ENCODE measurements around the gene IQCK.

Gene IQCK

DNA sequence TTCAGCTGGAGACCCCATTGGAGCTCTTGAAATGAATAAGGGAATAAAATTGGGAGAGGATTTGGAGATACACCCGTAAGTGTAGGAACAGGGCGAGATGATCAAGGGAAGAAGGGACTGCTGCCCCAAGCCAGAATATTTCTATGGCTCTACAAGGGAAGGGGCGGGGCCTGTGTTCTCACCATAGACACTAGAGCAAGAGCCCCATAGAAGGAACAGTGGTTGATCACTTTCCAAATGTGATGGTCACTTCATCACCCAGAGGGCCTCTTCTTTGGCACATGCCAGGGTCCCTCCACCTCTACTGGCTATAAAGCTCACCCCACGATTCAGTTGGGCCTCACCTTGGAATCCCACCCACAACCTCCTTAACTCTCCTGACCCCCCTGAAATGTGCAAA, 141.5 kb downstream of the IQCK start:
- DNase-seq (ENCODE audit: low read depth in 2 of 2) = no peak

GRCh38 chr16:19860166-19861041, 142.3 kb downstream of the IQCK start:
- no peak for DNase-seq (ENCODE audit: low read depth in 2 of 2)

- DNase-seq (ENCODE audit: low read depth in 2 of 2) = no peak
Observed at GRCh38 chr16:19861133-19861532, 143.1 kb downstream of the IQCK start.

DNA sequence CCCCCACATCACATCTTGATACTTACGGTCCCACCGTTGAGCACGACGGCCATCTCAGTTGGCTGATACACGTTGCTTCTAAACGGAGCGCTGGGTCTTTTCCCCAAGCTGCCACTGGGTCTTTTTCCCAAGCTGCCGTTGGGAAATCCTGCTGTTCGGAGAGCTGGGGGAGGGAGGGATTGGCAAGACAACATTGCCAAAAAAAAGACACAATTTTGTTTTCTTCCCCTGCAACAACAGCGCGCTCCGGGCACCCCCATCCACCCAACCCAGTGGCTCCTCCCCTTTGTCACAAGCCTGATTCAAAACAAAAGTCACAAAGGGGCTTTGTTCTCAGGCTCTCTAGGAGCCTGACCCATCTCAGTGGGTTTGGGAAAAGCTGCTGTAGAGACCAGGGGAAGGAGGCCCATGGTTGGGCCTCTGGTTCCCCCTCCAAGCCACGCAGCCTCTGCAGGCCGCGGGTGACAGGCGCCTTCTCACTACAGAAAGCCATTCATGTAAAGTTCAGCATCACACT, 143.8 kb downstream of the IQCK start:
- DNase-seq (ENCODE audit: low read depth in 2 of 2) = no peak

DNA sequence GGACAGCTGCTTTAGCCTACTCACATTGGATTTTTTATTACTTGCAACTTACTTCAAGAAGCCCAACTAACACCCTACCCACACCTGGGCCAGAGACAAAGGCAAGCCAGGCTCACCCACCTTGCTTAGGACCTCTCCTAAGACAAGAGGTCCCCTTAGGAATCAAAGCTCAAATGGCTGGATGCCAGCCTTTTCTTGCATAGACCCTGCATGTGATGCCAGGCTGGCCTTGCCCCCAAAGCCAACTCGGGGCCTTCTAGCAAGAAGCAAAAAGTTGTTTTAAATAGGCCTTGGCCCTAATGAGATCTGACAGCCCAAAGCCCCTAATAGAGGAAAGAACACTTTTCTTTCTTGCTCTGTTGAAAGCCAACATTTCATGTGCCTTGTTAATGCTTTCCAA, 145.9 kb downstream of the IQCK start:
- DNase-seq (ENCODE audit: low read depth in 2 of 2) = no peak

DNA sequence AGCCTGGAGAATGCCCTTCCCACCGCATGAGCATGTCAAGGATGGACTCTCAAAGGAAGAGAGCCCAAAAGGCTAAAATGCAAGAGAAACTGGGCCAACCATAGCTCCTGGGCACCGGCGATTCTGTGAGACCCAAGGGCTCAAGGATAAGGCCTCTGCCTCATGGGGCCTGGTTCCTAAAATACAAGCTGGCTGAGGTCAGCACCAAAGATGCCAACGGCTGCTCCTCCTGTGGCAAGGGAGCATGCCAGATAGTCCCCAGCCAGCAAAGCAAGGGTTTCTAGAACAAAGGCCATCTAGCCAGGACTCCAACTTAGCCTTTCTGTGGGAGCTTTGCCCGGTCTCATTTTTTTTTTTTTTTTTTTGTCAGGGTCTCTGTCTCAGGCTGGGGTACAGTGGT, 146.5 kb downstream of the IQCK start:
- DNase-seq (ENCODE audit: low read depth in 2 of 2) = no peak

GRCh38 chr16:19868421-19868820, 150.3 kb downstream of the IQCK start:
- no peak for DNase-seq (ENCODE audit: low read depth in 2 of 2)

DNA sequence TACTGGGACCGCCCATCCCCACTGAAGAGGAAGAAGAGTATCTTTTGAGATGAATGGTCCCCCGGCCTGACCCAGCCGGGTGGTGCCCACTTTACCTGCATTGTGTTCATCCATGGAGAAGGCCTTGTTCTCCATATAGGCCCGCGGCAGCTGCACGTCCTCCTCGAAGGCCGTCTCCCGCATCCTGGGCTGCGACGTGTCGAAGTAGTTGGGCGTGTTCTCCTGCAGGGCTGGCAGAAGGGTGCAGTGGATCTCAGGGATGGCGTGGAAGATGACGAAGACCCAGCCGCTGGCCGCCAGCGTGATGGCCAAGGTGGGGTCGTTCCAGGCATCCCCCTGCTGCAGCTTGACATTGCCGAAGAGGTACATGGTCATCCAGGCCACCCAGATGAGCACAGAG, 153.7 kb downstream of the IQCK start:
- no peak for DNase-seq (ENCODE audit: low read depth in 2 of 2)

- no peak for DNase-seq (ENCODE audit: low read depth in 2 of 2)
Observed at GRCh38 chr16:19872179-19872863, 154.2 kb downstream of the IQCK start.

- no peak for DNase-seq (ENCODE audit: low read depth in 2 of 2)
Observed at GRCh38 chr16:19872935-19873334, 154.9 kb downstream of the IQCK start.

DNA sequence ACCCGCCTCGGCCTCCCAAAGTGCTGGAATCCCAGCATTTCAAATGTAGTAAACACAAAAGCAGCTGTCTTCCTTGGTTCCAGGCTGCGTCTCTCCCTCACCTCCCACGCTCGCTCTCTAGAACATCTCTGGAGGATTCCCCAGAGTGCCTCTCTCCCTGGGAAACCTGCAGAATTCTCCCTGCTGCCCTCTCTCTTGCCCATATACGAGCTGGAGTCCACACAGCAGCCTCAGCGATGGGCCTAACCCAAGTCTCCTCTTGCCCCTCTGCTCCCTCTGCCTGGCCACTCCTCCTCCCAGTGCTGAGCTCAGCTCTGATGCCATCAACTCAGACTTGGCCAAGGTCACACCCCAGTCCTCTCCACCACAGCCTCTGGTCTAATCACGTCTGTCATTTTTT, 156.0 kb downstream of the IQCK start:
- DNase-seq (ENCODE audit: low read depth in 2 of 2) = no peak

DNA sequence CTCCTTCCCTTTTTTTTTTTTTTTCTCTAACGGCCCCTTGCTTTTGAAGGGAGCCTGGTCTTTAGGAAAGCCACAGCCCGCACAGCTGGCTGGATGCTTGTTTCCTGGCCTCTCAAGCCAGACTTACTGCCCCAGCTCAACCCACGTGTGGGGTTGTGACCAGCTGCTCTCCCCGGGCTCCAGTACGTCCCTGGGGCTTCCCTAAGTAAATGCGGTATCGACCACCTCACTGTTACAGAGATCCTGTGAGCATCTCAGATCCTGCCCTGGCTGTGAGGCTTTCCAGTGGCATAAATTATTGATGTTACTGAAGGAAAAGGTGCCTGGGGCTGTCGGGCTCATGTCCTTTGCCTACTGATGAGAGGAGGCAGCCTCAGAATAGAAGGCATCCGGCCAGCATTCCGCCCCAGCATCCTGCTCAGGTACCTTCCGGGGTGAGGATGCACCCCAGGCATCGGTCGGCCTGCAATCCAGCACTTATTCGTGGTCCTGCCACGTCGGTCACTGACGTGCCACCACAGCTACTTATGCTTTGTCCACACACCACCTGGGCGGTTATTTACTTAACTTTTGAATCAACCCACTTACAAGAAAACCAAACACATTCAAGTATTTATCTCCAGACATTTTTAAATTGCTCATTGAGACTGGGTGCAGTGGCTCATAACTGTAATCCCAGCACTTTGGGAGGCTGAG, 156.9 kb downstream of the IQCK start:
- DNase-seq (ENCODE audit: low read depth in 2 of 2) = no peak

GRCh38 chr16:19875900-19876299, 157.8 kb downstream of the IQCK start:
- DNase-seq (ENCODE audit: low read depth in 2 of 2) = no peak

DNA sequence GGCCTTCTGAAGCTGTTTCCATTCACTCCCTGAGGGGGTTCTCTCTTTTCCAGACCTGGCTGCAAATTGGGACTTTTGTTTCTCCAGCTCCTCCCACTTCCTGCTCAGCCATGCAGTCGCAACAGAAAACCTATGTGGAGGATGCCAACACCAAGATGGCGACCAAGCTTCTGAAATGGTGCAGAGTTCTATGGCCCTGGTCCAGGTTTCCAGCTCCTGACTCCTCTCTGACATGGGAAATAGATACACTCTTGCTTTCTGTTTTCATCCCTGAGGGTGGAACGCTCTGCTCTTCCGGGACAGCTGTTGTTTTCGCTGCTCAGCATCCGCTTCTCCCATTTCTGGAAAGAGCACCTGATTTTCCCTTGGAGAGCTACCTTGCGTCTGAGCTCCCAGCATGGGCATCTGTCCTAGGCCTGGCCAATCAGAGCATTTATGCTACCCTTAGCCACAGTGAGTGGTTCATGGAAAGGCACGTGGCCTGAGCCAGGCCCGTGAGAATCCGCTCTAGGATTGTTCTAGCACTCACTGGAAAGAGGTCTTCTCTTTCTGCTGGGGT, 158.5 kb downstream of the IQCK start:
- DNase-seq (ENCODE audit: low read depth in 2 of 2) = no peak

- DNase-seq (ENCODE audit: low read depth in 2 of 2) = no peak
Observed at GRCh38 chr16:19878757-19879156, 160.7 kb downstream of the IQCK start.

- no peak for DNase-seq (ENCODE audit: low read depth in 2 of 2)
Observed at GRCh38 chr16:19879241-19879792, 161.2 kb downstream of the IQCK start.

GRCh38 chr16:19881028-19881427, 163.0 kb downstream of the IQCK start:
- DNase-seq (ENCODE audit: low read depth in 2 of 2) = no peak

DNA sequence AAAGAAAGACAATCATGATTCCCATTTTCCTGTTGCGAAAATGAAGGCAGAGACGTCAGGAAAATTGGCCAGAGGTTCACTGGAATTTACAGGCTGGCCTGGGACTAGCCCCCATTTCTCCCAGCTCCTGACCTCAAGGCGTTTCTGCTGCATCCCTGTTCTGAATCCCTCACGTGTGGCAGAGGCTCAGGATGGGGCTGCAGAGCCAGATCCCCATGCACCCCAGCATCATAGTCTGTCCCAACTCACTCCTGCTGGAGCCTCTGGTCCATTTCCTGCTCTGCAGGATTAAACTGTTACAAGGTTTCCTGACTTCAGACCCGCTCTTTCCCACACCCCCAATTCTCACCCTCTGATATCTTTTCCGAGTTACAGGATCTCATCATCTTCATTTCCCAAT, 163.7 kb downstream of the IQCK start:
- no peak for DNase-seq (ENCODE audit: low read depth in 2 of 2)

DNA sequence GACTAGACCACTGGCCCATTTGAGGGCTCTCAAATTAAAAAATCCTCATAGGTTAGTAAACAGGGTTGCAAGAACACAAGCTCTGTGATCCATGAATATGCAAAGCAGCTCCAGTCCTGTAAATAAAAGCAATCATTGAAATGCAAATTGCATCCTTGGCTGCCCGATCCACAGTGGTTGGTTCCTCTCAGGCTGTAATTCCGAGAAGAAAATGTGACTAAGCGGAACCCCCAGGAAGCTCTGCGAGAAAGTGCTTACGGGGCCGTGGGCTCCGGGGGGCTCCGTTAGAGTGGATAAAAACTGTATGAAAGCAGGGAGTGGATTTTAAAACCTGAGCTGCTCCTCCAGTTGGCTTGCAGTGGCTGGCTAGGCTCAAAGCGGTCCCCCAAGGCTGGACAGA, 164.1 kb downstream of the IQCK start:
- no peak for DNase-seq (ENCODE audit: low read depth in 2 of 2)

- no peak for DNase-seq (ENCODE audit: low read depth in 2 of 2)
Observed at GRCh38 chr16:19882646-19883045, 164.6 kb downstream of the IQCK start.

GRCh38 chr16:19883296-19883965, 165.4 kb downstream of the IQCK start:
- no peak for DNase-seq (ENCODE audit: low read depth in 2 of 2)

Measured in stimulated activated CD8-positive, alpha-beta memory T cell treated with anti-CD3 and anti-CD28 coated beads, Interleukin-7, amount 100 ng/mL, for 1 hour (primary cell).